ENCODE measurements around the gene ELAPOR2. TPM values are rescaled to one million over a fixed set of nuclear protein-coding genes. Genes with fewer than 3 reads are reported as not detected.
"Not testable (repeated sequence)": the region's sequence is repeated elsewhere in the genome, so short reads cannot be mapped to it uniquely, and the experiment has no call there.

Gene ELAPOR2
- total and polyA plus RNA-seq, 4 donors = 0.47 to 1.4 (median 0.82) TPM

- H3K9ac ChIP-seq (ENCODE audit: low read depth in 1 of 2, low read length in 2 of 2) = no peak overlapping the region
- H3K36me3 ChIP-seq (ENCODE audit: control insufficient read depth in 4 of 4, insufficient read depth in 3 of 4, low read depth in 1 of 4, low read length in 3 of 4) = no peaks in the 10 kb centered on the region
- no peaks in the 10 kb centered on the region for H3K27me3 ChIP-seq (ENCODE audit: control insufficient read depth in 4 of 4, insufficient read depth in 4 of 4, low read length in 3 of 4)
- H3K4me3 ChIP-seq (ENCODE audit: low read depth in 1 of 3, low read length in 3 of 3) = no peak overlapping the region
- no peak for DNase-seq (ENCODE audit: low spot score)
- H3K9me3 ChIP-seq (ENCODE audit: control insufficient read depth in 4 of 4, low read length in 3 of 4) = no peaks in the 10 kb centered on the region
- 49% methylated on average over 1 of the region's 1 CpG for WGBS
- no peak overlapping the region for H3K27ac ChIP-seq (ENCODE audit: low read depth in 1 of 2, low read length in 2 of 2)
- no peaks in the 10 kb centered on the region for H3K4me1 ChIP-seq (ENCODE audit: control insufficient read depth in 4 of 4, insufficient read depth in 4 of 4, low read length in 3 of 4)
- TF ChIP-seq MAX (IDR thresholded peaks at IDR 0.05) (no peak), TAF1 (conservative IDR thresholded peaks at IDR 0.05) (no peak), YY1 (IDR thresholded peaks at IDR 0.05) (no peak), REST (IDR thresholded peaks at IDR 0.05) (no peak), JUND (IDR thresholded peaks at IDR 0.05) (no peak), ZBTB33 (IDR thresholded peaks at IDR 0.05) (no peak), RAD21 (IDR thresholded peaks at IDR 0.05) (no peak)
- TF ChIP-seq, protein P1, sequence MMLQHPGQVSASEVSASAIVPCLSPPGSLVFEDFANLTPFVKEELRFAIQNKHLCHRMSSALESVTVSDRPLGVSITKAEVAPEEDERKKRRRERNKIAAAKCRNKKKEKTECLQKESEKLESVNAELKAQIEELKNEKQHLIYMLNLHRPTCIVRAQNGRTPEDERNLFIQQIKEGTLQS (IDR thresholded peaks at IDR 0.05) = no peak
Measured at GRCh38 chr7:87105401-87105800, 45.9 kb upstream of the ELAPOR2 start.

GRCh38 chr7:87100326-87100725 lies 40.9 kb upstream of the ELAPOR2 start:
- DNase-seq (ENCODE audit: low spot score) = no peak
- H3K36me3 ChIP-seq (ENCODE audit: control insufficient read depth in 4 of 4, insufficient read depth in 3 of 4, low read depth in 1 of 4, low read length in 3 of 4) = no peaks in the 10 kb centered on the region
- no peak overlapping the region for H3K4me3 ChIP-seq (ENCODE audit: low read depth in 1 of 3, low read length in 3 of 3)
- H3K4me1 ChIP-seq (ENCODE audit: control insufficient read depth in 4 of 4, insufficient read depth in 4 of 4, low read length in 3 of 4) = no peaks in the 10 kb centered on the region
- no peak overlapping the region for H3K9ac ChIP-seq (ENCODE audit: low read depth in 1 of 2, low read length in 2 of 2)
- H3K27ac ChIP-seq (ENCODE audit: low read depth in 1 of 2, low read length in 2 of 2) = no peak overlapping the region
- H3K9me3 ChIP-seq (ENCODE audit: control insufficient read depth in 4 of 4, low read length in 3 of 4) = no peaks in the 10 kb centered on the region
- TF ChIP-seq RXRA (IDR thresholded peaks at IDR 0.05) (no peak), FOXA2 (IDR thresholded peaks at IDR 0.05) (no peak), ZBTB33 (IDR thresholded peaks at IDR 0.05) (no peak), HNF4G (IDR thresholded peaks at IDR 0.05) (no peak), CTCF (IDR thresholded peaks at IDR 0.05; ENCODE audit: low read depth, low read length, missing input control) (no peak)
- H3K27me3 ChIP-seq (ENCODE audit: control insufficient read depth in 4 of 4, insufficient read depth in 4 of 4, low read length in 3 of 4) = no peaks in the 10 kb centered on the region
- 83% methylated on average over 2 of the region's 2 CpGs for WGBS

GRCh38 chr7:87097375-87097774 lies 37.9 kb upstream of the ELAPOR2 start:
- H3K9ac ChIP-seq (ENCODE audit: low read depth in 1 of 2, low read length in 2 of 2); H3K27me3 ChIP-seq (ENCODE audit: control insufficient read depth in 4 of 4, insufficient read depth in 4 of 4, low read length in 3 of 4); H3K36me3 ChIP-seq (ENCODE audit: control insufficient read depth in 4 of 4, insufficient read depth in 3 of 4, low read depth in 1 of 4, low read length in 3 of 4); H3K4me1 ChIP-seq (ENCODE audit: control insufficient read depth in 4 of 4, insufficient read depth in 4 of 4, low read length in 3 of 4); H3K27ac ChIP-seq (ENCODE audit: low read depth in 1 of 2, low read length in 2 of 2); DNase-seq (ENCODE audit: low spot score); H3K9me3 ChIP-seq (ENCODE audit: control insufficient read depth in 4 of 4, low read length in 3 of 4); H3K4me3 ChIP-seq (ENCODE audit: low read depth in 1 of 3, low read length in 3 of 3): not testable (repeated sequence)
- WGBS = no CpG with 5 or more reads among the region's 2 CpGs
